A172 (cell line): ENCODE results near the gene RNF20. TPM values are rescaled to one million over a fixed set of nuclear protein-coding genes. Genes with fewer than 3 reads are reported as not detected.
A peak's percentile ranks its signal among the peaks of the same experiment; 100 is the strongest.
"Not testable (repeated sequence)": the region's sequence is repeated elsewhere in the genome, so short reads cannot be mapped to it uniquely, and the experiment has no call there.

Experiments
- DNase-seq: peaks from one replicate; pipeline ENCODE4 v3.0.0-alpha.2; 2015; ENCODE audit warnings: low spot score
- total RNA-seq: library from RNA; depleted of rRNA; stranded (reverse); fragments of >200 nt; shearing (Covaris generic); gene quantifications from 2 replicates; pipeline ENCODE4 v1.2.3, GENCODE V29; 2014; rRNA removed

The RNF20 gene, protein sequence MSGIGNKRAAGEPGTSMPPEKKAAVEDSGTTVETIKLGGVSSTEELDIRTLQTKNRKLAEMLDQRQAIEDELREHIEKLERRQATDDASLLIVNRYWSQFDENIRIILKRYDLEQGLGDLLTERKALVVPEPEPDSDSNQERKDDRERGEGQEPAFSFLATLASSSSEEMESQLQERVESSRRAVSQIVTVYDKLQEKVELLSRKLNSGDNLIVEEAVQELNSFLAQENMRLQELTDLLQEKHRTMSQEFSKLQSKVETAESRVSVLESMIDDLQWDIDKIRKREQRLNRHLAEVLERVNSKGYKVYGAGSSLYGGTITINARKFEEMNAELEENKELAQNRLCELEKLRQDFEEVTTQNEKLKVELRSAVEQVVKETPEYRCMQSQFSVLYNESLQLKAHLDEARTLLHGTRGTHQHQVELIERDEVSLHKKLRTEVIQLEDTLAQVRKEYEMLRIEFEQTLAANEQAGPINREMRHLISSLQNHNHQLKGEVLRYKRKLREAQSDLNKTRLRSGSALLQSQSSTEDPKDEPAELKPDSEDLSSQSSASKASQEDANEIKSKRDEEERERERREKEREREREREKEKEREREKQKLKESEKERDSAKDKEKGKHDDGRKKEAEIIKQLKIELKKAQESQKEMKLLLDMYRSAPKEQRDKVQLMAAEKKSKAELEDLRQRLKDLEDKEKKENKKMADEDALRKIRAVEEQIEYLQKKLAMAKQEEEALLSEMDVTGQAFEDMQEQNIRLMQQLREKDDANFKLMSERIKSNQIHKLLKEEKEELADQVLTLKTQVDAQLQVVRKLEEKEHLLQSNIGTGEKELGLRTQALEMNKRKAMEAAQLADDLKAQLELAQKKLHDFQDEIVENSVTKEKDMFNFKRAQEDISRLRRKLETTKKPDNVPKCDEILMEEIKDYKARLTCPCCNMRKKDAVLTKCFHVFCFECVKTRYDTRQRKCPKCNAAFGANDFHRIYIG
- 46.2 and 57.7 TPM in 2 replicates for total RNA-seq

DNA sequence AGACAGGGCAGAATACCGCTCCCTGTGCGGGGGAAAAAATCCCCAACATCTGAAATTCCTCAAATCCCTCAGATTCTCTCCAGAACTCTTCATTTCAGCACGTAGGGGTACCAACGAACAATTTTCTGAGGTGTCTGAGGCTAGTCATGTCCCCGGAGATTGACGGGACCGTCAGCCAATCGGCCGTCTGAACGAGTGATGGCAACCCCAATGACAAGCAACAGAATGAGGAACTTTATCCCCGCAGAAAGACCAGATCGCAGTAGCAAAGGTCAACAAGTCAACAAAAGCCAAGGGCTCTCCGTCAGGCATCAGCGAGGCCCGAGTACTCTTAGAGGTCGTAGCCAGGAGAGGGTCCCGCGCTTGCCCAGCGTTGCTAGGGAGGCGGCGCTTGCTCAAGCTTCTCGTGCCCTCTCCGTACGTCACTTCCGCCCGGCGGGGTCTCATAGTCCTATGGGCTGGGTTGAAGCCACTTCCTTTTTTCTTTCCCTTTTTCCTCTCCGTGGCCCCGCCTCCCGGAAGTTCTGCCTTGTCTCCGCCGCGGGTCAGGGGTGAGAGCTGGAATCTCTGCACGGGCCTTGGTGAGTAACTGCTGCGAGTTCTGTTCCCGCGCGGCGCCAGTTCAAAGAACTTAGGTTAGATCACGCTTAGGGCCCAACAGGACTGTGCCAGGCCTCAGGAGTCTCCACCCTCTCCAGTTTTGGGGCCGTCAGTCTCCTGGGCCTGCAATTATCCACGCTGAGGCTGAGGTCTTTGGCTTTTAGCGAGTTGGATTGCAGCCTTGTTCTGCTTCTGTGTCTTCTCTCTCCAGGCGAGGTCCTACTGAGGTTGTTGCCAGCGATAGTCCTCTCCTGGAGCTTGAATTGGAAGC lies at the start of gene RNF20:
TSS of gene RNF20 (plus strand) at position 520 of the 871 bp plus-strand sequence. CDS start 1,571 bp downstream, outside the sequence.
- DNase-seq, result peak; percentile 99

DNA sequence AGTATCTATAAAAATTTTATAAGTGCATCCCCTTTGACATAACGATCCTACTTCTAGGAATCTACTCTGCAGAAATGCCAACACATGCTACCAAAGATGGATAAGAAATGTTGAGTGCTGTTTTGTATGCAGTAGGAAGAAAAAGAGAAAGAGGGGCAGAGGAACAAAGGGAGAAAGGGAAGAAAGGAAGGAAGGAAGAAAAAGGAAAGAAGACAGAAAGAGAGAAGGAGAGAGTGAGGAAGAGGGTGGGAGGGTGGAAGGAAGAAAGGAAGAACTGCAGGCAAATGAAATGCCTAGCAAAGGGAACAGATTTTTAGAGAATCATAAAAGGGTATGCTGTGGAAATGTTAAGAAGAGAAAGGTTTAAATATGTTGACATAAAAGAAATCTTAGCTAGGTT lies 49.6 kb upstream of the RNF20 start:
- no peak for DNase-seq

DNA sequence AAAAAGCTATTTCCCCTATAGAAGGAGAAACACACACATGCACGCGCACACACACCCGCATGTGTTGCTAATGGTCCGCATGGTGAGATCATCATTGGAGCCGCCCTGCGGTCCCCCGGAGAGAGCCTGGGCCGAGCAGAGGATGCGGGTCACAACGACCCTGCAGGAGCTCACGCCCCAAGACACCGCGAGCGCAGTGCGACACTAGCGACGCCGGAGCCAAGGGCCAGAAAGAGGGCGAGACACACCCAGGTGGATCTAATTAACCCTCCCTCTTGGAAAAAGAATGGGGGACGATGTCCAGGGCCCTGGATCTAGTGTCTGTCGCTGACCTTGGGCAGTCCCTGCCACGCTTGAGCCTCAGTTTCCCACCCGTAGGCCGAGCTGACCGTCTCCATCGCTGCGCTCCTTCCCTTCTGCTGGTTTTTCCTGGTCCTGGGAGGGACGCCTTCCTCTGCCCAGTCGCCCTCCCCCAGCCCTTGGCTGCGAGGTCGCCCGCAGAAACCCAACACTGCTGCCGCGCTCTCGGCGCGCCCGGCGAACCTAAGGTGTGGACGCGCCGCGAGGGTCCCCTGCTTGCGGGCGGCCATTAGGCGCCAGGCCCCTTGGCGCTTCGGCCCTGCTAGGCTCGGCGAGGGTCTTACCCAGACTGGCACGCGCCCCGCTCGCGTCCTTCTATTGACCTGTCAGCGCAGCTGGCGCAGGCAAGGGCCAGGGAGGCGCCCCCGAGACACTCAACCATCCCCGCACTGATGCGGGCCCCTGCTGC lies 47.5 kb upstream of the RNF20 start:
- no peak for DNase-seq

DNA sequence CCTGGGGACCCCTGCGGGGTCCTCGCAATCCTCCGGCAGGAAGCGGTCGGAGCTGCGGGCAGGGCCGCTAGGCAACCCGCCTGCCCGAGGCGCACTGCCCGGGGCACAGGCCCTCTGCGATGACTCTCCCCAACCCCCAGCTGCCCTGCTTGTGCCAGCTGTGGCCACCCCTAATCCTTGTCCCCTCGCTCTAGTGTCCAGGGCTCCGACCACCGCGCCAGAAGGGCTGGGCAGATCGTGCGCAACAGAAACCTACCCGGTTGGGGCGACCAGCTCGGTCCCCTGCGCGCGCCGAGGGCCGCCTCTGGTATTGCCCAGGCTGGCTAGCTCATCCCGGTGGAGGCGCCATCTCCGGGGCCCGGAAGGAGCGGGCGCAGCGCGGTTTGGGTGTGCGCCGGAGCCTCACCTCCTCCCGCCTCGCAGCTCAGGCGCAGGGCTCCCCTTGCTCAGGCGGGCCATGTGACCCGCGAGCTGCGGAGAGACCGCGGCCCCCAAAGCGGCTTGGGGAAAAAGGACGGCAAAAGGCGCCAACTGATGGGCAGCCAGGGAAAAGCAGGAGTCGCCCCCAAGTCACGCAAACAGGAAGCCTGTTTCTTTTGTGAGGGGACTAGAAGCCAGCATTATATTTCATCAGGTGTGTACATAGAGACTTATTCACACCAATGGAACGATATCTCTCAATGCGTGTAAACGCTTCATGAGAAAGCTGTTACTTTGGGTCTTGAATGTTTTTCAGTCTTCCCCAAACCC lies 46.8 kb upstream of the RNF20 start:
- DNase-seq, result no peak

DNA sequence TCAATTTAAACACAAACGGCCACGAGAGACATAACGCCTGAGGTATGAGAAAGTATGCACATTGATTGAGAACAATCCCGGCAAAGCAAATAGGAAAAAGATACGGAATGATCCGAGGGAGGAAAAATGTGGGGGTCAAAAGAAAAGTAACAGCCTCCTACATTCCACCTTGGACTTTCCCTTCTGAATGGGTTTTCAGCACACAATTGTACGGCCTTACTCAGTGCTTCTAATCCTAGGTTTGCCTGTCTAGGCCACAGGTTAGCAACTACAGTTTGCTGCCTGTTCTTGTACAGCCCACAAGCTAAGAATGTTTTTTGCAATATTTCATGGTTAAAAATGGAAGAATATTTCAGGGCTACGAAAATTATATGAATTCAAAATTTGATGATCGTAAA lies 46.2 kb upstream of the RNF20 start:
- no peak for DNase-seq

DNA sequence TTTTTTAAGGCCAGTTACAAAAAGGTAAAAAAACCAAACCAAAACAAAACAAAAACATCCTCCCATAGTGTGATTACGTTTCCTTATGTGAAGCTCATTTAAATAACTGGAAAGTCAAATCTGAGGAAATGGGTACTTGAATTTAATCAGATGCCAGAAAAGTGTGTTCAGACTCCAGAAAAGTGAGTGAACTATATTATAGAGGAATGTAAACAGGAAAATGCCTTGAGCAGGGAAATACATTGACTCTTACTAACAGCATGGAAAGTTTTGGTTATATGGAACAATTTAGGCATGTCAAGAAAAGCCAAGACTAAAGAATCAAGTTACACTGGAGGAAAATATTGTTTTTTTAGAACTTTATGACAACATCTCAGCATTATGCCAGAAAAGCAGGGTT lies 37.8 kb upstream of the RNF20 start:
- peak; percentile 13 for DNase-seq

DNA sequence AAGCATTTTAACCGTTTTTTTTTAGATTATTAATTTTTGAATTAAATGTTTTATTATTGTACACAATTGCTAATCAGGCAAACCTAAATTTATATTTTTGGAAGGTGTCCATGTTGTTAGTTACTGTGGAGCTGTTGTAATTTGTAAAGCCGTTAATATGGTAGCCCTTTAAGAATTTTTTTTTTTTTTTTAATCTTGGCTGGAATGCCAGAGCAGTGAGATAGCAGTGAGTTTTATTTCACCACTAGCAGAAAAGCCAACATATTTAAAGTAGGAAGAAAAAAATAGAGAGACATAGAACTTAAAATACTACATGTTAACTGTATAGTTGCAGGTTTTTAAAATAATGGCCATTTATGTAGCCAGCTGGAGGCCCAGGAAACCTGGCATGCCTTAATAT lies 35.3 kb upstream of the RNF20 start:
- no peak for DNase-seq

DNA sequence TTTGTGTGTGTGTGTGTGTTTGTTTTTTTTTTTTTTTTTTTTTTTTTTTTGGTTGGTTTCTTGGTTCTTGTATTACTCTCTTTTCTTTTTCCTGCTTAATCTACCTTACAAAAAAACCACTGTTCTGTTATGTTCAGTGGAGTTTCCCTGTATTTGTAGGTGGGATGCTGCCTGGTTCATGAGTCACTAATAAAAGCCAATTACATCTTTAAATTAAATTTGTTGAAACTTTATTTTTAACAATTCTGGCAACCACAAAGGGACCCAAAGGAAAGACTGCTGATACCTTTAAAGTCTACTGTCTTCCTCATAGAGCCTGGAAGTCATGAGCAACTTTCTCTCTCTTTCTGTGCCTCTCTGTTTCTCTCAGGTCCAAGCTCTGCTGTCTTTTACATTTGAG lies 29.5 kb upstream of the RNF20 start:
- no peak for DNase-seq

DNA sequence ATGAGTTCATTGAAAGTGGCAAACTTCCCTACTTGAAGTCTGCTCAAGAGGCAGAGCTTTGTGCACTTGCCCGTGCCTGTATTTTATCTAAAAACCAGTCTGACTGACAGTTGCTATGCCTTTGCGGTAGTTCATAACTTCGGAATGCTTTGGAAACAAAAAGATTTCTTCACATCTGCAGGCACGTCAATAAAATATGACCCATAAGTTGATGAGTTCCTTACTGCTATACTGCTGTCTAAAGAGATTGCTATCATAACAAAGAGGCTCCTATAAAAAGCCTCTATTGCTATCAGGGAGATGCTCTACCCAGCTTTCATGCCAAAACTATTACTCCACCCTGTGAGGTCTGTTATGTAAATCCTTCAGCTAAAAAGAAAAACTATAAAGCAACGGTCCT lies 25.4 kb upstream of the RNF20 start:
- DNase-seq, result peak; percentile 26

DNA sequence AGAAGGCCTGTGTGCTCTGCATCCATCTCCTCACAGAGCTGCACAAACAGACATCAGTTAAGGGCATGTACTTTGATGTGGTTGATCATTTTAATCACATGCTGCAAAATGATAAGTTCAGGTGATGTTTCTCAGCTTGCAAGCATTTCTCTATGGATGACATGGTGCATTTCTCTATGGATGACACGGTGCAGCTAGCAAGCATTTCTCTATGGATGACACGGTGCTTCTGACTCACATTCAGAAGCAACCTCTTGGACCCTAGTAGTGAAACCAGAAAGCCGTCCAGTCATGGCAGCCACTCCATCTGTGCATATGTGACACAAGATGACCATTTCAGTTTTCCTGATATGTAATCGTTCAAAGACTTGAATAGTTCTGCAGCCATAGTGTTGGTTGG lies 24.1 kb upstream of the RNF20 start:
- DNase-seq, result no peak

DNA sequence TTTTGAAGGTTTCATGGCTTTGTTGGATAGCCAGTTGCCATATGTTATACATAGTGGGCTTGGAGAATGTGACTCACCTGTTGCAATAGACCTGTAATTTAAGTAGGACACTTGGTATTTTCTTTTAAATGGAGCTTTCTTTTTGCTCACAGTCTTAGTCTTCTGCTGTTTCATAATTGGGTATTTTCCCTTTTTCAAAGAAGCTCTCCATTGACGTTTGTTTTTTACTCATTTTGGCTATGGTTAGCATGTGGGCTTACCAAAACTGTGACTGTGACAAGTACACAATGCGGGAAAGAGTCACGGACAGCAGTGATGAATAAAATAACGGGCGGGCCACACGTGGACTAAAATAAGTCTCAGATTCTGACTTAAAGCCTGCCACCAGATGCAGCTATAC lies 23.2 kb upstream of the RNF20 start:
- no peak for DNase-seq

DNA sequence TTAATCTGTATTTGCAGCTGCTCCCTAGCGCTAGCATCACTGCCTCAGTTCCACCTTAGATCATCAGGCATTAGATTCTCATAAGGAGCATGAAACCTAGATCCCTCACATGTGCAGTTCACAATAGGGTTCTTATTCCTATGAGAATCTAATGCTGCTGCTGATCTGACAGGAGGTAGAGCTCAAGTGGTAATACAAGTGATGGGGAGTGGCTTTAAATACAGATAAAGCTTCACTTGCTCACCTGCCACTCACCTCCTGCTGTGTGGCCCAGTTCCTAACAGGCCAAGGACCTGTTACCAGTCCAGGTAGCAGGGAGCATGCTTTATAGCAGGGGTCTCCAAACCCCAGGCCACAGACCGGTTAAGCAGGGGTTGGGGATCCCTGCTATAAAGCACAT lies 22.6 kb upstream of the RNF20 start:
- no peak for DNase-seq

DNA sequence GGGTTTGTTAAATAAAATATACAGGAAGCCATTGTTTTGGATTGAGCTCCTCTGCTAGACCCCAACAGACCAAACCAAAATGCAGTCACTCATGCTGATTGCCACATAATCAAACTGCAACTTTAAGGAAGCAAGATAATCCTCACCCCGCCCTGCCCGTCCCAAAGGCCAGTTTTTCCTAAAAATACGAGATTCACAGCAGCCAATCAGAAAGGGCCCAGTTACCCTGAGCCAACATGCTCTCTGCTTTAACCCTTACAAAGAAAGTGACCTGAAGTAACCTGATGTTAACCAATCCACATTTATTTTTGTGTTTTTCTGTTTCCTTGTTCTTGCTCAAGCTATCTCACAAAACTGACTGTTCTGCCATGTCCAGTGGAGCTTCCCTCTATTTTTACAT lies 21.5 kb upstream of the RNF20 start:
- no peak for DNase-seq

DNA sequence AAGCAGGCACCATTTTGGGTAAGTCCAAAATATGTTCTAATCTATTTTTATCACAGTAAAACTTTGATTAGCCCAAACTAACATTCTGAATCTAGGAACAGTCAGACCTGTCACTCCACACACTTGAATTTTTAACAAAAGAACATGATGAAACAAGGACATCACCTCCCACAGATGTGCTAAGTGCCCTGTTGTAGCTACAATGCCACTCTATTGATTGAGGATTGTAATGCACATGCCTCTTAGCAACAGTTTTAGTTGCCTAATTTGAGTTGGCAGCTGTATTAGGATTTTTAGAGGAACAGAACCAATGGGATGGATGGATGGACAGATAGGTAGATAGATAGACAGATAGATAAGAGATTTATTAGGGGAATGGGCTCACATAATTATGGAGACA lies 20.3 kb upstream of the RNF20 start:
- DNase-seq, result no peak

DNA sequence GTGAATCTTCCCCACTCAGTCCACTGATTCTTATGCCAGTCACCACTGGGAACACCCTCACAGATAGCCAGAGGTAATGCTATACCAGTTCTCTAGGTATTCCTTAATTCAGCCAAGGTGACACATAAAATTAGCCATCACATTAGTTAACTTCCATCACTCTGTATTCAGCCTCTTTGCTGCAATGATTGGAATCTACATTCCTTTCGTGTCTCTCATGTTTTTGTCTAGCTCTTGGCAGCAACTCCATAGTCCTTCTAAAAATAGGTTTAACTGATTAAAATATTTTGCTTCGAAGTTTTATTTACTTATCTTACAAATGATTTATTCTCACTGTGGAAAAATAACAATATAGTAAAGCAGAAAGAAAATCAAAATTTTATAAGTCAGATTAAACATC lies 19.6 kb upstream of the RNF20 start:
- DNase-seq, result peak; percentile 79

DNA sequence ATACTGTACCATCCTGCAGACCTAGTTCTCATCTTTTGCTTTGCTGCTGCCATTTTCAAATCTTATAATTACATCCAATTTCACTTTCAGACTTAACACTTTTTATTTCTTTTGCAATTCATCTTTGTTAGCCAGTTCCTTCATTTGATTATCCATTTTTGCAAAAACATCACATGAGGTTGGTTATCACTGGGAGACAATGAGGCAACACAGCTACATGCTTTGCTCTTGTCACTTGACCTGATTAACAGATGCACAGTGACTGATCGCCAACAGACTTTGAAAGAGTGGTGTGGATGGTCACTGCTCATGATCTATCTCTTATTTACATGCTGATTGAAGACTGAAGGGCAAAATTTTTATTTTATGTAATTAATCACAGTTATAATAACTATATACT lies 17.0 kb upstream of the RNF20 start:
- no peak for DNase-seq

DNA sequence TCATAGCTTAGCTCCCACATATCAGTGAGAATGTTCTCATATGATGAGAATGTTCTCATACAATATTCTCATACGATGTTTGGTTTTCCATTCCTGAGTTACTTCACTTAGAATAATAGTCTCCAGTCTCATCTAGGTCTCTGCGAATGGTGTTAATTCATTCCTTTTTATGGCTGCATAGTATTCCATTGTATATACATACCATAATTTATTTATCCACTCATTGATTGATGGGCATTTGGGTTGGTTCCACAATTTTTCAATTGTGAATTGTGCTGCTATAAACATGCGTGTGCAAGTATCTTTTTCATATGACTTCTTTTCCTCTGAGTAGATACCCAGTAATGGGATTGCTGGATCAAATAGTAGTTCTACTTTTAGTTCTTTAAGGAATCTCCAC lies 15.2 kb upstream of the RNF20 start:
- not testable (repeated sequence) for DNase-seq

DNA sequence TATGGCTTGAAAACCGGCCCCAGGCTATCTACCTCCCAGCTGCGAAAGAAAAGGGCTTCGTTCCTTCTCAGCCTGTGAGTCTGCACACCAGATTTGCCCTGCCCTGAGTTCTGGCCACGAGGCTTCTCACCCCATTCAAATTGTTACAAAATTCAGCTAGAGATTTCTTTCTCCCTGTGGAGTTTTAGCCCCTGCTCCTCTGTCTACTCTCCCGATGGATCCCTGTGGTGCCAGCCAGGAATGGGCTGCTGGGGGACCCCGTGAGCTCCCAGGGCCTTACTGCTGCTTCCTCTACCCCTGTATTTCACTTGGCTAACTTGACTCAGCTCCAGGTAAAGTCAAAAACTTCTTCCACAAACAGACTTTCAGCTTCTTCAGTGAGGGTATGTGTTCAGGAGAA lies 9.3 kb upstream of the RNF20 start:
- no peak for DNase-seq

DNA sequence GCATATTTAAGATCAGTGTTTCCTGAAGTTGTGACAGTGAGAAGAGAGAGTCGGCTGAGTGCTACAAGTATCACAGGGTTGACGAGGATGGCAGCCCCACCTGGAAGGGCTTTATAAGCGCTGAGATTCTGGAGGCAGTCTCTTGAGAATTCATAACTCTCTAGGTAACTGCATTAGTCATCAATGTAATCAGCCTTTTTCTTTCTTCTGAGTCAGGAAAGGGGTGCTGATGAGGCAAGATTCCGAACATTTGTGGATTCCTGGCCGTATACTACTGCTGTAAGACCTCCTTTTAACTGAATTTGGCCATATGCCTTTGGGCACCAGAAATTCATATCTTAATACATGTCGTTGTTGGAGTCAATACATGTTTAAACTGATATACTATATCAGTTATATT lies 6.6 kb upstream of the RNF20 start:
- DNase-seq, result peak; percentile 62

DNA sequence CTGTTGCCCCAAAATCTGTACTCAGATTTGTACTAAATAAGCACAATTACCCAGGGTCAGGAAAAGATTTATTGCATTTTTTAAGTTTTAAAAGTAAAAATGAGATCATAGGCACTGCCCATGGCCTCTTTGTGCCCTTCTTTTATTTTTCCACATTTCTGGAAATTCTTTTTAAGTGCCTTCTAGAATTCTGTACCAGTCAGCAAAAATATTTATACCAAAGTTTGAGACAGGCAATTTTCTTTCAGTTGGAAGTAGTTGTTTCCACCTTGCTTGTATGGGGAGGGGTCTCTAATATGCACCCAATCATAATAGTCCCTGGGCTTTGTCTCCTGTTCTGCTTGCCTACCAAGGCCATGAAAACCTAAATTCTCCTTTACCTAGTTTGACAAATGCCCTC lies 5.6 kb upstream of the RNF20 start:
- DNase-seq, result no peak
